ENCODE results near the gene TIMM17B.

GRCh38 chrX:48927736-48928382 lies 30.3 kb upstream of the TIMM17B start:
- TF ChIP-seq EP300 (IDR thresholded peaks at IDR 0.05; ENCODE audit: borderline replicate concordance in 1 of 2, low read depth in 2 of 2, low read length in 2 of 2) (peak in 1 of 2 experiments; percentile 7; a peak in 1 of 3 replicates), KDM5A (IDR thresholded peaks at IDR 0.05; ENCODE audit: low read length) (no peak), CHD2 (IDR thresholded peaks at IDR 0.05; ENCODE audit: low read length) (no peak), SIRT6 (IDR thresholded peaks at IDR 0.05; ENCODE audit: low read length) (no peak), ZNF274 (IDR thresholded peaks at IDR 0.05; ENCODE audit: borderline replicate concordance, extremely low read depth, low read length) (no peak), POLR2A (IDR thresholded peaks at IDR 0.05; ENCODE audit: control extremely low read depth in 1 of 2, low read depth in 2 of 2, low read length in 2 of 2) (no peak), SRF (IDR thresholded peaks at IDR 0.05; ENCODE audit: low read depth, low read length) (no peak), TAF1 (IDR thresholded peaks at IDR 0.05; ENCODE audit: low read depth, low read length) (no peak), POLR2AphosphoS5 (IDR thresholded peaks at IDR 0.05; ENCODE audit: low read depth, low read length) (no peak), ATF3 (IDR thresholded peaks at IDR 0.05; ENCODE audit: insufficient read depth, low read depth, low read length) (no peak), YY1 (IDR thresholded peaks at IDR 0.05; ENCODE audit: low read depth, low read length) (no peak)
- TF ChIP-seq, protein P1, sequence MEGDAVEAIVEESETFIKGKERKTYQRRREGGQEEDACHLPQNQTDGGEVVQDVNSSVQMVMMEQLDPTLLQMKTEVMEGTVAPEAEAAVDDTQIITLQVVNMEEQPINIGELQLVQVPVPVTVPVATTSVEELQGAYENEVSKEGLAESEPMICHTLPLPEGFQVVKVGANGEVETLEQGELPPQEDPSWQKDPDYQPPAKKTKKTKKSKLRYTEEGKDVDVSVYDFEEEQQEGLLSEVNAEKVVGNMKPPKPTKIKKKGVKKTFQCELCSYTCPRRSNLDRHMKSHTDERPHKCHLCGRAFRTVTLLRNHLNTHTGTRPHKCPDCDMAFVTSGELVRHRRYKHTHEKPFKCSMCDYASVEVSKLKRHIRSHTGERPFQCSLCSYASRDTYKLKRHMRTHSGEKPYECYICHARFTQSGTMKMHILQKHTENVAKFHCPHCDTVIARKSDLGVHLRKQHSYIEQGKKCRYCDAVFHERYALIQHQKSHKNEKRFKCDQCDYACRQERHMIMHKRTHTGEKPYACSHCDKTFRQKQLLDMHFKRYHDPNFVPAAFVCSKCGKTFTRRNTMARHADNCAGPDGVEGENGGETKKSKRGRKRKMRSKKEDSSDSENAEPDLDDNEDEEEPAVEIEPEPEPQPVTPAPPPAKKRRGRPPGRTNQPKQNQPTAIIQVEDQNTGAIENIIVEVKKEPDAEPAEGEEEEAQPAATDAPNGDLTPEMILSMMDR (IDR thresholded peaks at IDR 0.05; ENCODE audit: control extremely low read depth in 1 of 3, insufficient read depth in 1 of 3, low read depth in 1 of 3, low read length in 3 of 3), result no peak
- TF ChIP-seq, protein P2, sequence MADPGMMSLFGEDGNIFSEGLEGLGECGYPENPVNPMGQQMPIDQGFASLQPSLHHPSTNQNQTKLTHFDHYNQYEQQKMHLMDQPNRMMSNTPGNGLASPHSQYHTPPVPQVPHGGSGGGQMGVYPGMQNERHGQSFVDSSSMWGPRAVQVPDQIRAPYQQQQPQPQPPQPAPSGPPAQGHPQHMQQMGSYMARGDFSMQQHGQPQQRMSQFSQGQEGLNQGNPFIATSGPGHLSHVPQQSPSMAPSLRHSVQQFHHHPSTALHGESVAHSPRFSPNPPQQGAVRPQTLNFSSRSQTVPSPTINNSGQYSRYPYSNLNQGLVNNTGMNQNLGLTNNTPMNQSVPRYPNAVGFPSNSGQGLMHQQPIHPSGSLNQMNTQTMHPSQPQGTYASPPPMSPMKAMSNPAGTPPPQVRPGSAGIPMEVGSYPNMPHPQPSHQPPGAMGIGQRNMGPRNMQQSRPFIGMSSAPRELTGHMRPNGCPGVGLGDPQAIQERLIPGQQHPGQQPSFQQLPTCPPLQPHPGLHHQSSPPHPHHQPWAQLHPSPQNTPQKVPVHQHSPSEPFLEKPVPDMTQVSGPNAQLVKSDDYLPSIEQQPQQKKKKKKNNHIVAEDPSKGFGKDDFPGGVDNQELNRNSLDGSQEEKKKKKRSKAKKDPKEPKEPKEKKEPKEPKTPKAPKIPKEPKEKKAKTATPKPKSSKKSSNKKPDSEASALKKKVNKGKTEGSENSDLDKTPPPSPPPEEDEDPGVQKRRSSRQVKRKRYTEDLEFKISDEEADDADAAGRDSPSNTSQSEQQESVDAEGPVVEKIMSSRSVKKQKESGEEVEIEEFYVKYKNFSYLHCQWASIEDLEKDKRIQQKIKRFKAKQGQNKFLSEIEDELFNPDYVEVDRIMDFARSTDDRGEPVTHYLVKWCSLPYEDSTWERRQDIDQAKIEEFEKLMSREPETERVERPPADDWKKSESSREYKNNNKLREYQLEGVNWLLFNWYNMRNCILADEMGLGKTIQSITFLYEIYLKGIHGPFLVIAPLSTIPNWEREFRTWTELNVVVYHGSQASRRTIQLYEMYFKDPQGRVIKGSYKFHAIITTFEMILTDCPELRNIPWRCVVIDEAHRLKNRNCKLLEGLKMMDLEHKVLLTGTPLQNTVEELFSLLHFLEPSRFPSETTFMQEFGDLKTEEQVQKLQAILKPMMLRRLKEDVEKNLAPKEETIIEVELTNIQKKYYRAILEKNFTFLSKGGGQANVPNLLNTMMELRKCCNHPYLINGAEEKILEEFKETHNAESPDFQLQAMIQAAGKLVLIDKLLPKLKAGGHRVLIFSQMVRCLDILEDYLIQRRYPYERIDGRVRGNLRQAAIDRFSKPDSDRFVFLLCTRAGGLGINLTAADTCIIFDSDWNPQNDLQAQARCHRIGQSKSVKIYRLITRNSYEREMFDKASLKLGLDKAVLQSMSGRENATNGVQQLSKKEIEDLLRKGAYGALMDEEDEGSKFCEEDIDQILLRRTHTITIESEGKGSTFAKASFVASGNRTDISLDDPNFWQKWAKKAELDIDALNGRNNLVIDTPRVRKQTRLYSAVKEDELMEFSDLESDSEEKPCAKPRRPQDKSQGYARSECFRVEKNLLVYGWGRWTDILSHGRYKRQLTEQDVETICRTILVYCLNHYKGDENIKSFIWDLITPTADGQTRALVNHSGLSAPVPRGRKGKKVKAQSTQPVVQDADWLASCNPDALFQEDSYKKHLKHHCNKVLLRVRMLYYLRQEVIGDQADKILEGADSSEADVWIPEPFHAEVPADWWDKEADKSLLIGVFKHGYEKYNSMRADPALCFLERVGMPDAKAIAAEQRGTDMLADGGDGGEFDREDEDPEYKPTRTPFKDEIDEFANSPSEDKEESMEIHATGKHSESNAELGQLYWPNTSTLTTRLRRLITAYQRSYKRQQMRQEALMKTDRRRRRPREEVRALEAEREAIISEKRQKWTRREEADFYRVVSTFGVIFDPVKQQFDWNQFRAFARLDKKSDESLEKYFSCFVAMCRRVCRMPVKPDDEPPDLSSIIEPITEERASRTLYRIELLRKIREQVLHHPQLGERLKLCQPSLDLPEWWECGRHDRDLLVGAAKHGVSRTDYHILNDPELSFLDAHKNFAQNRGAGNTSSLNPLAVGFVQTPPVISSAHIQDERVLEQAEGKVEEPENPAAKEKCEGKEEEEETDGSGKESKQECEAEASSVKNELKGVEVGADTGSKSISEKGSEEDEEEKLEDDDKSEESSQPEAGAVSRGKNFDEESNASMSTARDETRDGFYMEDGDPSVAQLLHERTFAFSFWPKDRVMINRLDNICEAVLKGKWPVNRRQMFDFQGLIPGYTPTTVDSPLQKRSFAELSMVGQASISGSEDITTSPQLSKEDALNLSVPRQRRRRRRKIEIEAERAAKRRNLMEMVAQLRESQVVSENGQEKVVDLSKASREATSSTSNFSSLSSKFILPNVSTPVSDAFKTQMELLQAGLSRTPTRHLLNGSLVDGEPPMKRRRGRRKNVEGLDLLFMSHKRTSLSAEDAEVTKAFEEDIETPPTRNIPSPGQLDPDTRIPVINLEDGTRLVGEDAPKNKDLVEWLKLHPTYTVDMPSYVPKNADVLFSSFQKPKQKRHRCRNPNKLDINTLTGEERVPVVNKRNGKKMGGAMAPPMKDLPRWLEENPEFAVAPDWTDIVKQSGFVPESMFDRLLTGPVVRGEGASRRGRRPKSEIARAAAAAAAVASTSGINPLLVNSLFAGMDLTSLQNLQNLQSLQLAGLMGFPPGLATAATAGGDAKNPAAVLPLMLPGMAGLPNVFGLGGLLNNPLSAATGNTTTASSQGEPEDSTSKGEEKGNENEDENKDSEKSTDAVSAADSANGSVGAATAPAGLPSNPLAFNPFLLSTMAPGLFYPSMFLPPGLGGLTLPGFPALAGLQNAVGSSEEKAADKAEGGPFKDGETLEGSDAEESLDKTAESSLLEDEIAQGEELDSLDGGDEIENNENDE (IDR thresholded peaks at IDR 0.05; ENCODE audit: insufficient replicate concordance, low read length), result peak; percentile 62
- TF ChIP-seq, protein P3, sequence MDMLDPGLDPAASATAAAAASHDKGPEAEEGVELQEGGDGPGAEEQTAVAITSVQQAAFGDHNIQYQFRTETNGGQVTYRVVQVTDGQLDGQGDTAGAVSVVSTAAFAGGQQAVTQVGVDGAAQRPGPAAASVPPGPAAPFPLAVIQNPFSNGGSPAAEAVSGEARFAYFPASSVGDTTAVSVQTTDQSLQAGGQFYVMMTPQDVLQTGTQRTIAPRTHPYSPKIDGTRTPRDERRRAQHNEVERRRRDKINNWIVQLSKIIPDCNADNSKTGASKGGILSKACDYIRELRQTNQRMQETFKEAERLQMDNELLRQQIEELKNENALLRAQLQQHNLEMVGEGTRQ (IDR thresholded peaks at IDR 0.05; ENCODE audit: low read length), result no peak
